Loucy (cell line): ENCODE data around the gene RORB.

ENCODE experiments used
- H2AFZ ChIP-seq: fragments of 200-600 bp; sonication (generic); 2 replicates; pipeline ENCODE4 v1.6.0; 2016; ENCODE audit warnings: antibody characterized with exemption, mild to moderate bottlenecking, low read length, moderate library complexity
- H3F3A ChIP-seq: fragments of 200-600 bp; 2 replicates; pipeline ENCODE4 v1.6.0; 2016; ENCODE audit warnings: antibody characterized with exemption, low read depth, mild to moderate bottlenecking
- H3K27me3 ChIP-seq: fragments of 200-600 bp; sonication (generic); 2 replicates; pipeline ENCODE4 v1.6.1; 2014; ENCODE audit warnings: low read length, mild to moderate bottlenecking; ENCODE audit not compliant: insufficient read depth, poor library complexity, severe bottlenecking
- H3K36me3 ChIP-seq: fragments of 200-600 bp; sonication (generic); 2 replicates; pipeline ENCODE4 v1.6.1; 2016; ENCODE audit warnings: low read length; ENCODE audit not compliant: insufficient read depth
- H3K4me1 ChIP-seq: fragments of 200-600 bp; sonication (generic); 2 replicates; pipeline ENCODE4 v1.5.1; 2014; ENCODE audit warnings: low read length, mild to moderate bottlenecking; ENCODE audit not compliant: insufficient read depth, poor library complexity, severe bottlenecking
- H3K4me2 ChIP-seq: fragments of 200-600 bp; sonication (generic); 2 replicates; pipeline ENCODE4 v1.6.0; 2014; ENCODE audit warnings: antibody characterized with exemption, low read length, low read depth, mild to moderate bottlenecking; ENCODE audit not compliant: poor library complexity, severe bottlenecking
- H3K4me3 ChIP-seq: fragments of 200-600 bp; sonication (generic); 2 replicates; pipeline ENCODE4 v1.5.1; 2014; ENCODE audit warnings: low read length, mild to moderate bottlenecking, mixed read lengths; ENCODE audit not compliant: poor library complexity, severe bottlenecking
- H3K79me2 ChIP-seq: fragments of 200-600 bp; sonication (generic); 2 replicates; pipeline ENCODE4 v1.6.1; 2014; ENCODE audit warnings: low read length; ENCODE audit not compliant: insufficient read depth
- H3K9ac ChIP-seq: fragments of 200-600 bp; sonication (generic); 2 replicates; pipeline ENCODE4 v1.6.0; 2014; ENCODE audit warnings: mild to moderate bottlenecking, low read depth, low read length, moderate library complexity; ENCODE audit not compliant: poor library complexity, severe bottlenecking
- H3K9me2 ChIP-seq: fragments of 200-600 bp; sonication (generic); replicated peaks from 2 replicates; pipeline ENCODE4 v1.6.1; 2016; ENCODE audit warnings: low read depth, low read length, mixed read lengths
- H3K9me3 ChIP-seq: fragments of 200-600 bp; sonication (generic); 2 replicates; pipeline ENCODE4 v1.6.1; 2014; ENCODE audit warnings: mild to moderate bottlenecking, antibody characterized with exemption, low read length, low read depth; ENCODE audit not compliant: insufficient read depth
- H4K20me1 ChIP-seq: fragments of 200-600 bp; sonication (generic); 2 replicates; pipeline ENCODE4 v1.6.0; 2014; ENCODE audit warnings: antibody characterized with exemption, low read length, mild to moderate bottlenecking; ENCODE audit not compliant: insufficient read depth, poor library complexity, severe bottlenecking
- CTCF ChIP-seq: fragments of 200-600 bp; sonication (generic); conservative IDR thresholded peaks from 2 replicates; pipeline ENCODE4 v1.5.1; 2014; ENCODE audit warnings: mild to moderate bottlenecking, antibody characterized with exemption, low read length
- EZH2phosphoT487 ChIP-seq: fragments of 200-600 bp; IDR thresholded peaks from 2 replicates; pipeline ENCODE4 v1.6.1; 2018; ENCODE audit warnings: antibody characterized with exemption, mild to moderate bottlenecking, moderate library complexity, borderline replicate concordance

RORB gene

GRCh38 chr9:74683322-74683721 lies 186.2 kb downstream of the RORB start:
- H3K79me2 ChIP-seq, result no peaks in the 10 kb centered on the region
- H3K4me1 ChIP-seq, result no peaks in the 10 kb centered on the region
- TF ChIP-seq CTCF (no peak), EZH2phosphoT487 (no peak)

DNA sequence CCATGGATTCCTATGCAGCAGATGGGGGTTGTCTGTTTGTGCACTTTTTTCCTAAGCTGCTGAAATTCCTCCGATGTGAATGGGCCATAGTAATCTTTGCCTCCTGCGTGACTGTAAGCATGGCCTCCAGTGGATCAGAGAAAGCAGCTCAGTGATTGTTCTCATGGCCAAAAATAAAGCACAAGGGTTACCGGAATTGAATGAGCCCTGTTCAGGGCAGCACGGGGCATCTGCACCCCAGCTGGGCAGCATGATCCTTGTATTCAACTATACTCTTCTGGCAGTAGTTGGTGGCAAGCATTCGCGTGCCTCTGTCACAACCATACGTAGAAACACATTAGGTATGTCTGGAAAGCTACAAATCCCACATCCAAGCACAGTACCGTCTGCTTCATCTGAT lies 193.9 kb downstream of the RORB start:
- H3K4me3 ChIP-seq, result no peak overlapping the region
- no peaks in the 10 kb centered on the region for H3K9me2 ChIP-seq
- H2AFZ ChIP-seq, result no peak overlapping the region
- H3K9me3 ChIP-seq, result no peaks in the 10 kb centered on the region
- no peaks in the 10 kb centered on the region for H4K20me1 ChIP-seq
- no peaks in the 10 kb centered on the region for H3F3A ChIP-seq
- TF ChIP-seq CTCF (no peak), EZH2phosphoT487 (no peak)
- no peak overlapping the region for H3K9ac ChIP-seq
- H3K79me2 ChIP-seq, result no peaks in the 10 kb centered on the region
- no peaks in the 10 kb centered on the region for H3K36me3 ChIP-seq
- no peak overlapping the region for H3K4me2 ChIP-seq
- no peaks in the 10 kb centered on the region for H3K4me1 ChIP-seq
- H3K27me3 ChIP-seq, result no peaks in the 10 kb centered on the region

More at GRCh38 chr9:74683322-74683721, 186.2 kb downstream of the RORB start:
- H3K27me3 ChIP-seq, result no peaks in the 10 kb centered on the region
- H3K9ac ChIP-seq, result no peak overlapping the region
- H3K9me2 ChIP-seq, result no peaks in the 10 kb centered on the region
- no peaks in the 10 kb centered on the region for H3K36me3 ChIP-seq
- no peaks in the 10 kb centered on the region for H3F3A ChIP-seq
- H4K20me1 ChIP-seq, result no peaks in the 10 kb centered on the region
- no peaks in the 10 kb centered on the region for H3K9me3 ChIP-seq
- no peak overlapping the region for H3K4me3 ChIP-seq
- no peak overlapping the region for H2AFZ ChIP-seq
- H3K4me2 ChIP-seq, result no peak overlapping the region

- no peaks in the 10 kb centered on the region for H3K36me3 ChIP-seq
- no peaks in the 10 kb centered on the region for H3F3A ChIP-seq
- H3K79me2 ChIP-seq, result no peaks in the 10 kb centered on the region
Measured at GRCh38 chr9:74696520-74696919, 199.4 kb downstream of the RORB start.

More at GRCh38 chr9:74696520-74696919, 199.4 kb downstream of the RORB start:
- Histone ChIP-seq H4K20me1 (no peaks in the 10 kb centered on the region), H2AFZ (no peak overlapping the region), H3K27me3 (no peaks in the 10 kb centered on the region), H3K4me1 (no peaks in the 10 kb centered on the region), H3K4me2 (no peak overlapping the region), H3K9ac (no peak overlapping the region), H3K9me3 (no peaks in the 10 kb centered on the region), H3K9me2 (no peaks in the 10 kb centered on the region), H3K4me3 (no peak overlapping the region)
- TF ChIP-seq CTCF (peak; percentile 44; the same call in 1 of the 2 replicates), EZH2phosphoT487 (no peak)
